DMS53 (cell line): ENCODE measurements around the gene BOC.

Experiments used
- DNase-seq: peaks from one replicate; lab custom pipeline; 2025; lab: John Stamatoyannopoulos, UW

BOC gene

DNA sequence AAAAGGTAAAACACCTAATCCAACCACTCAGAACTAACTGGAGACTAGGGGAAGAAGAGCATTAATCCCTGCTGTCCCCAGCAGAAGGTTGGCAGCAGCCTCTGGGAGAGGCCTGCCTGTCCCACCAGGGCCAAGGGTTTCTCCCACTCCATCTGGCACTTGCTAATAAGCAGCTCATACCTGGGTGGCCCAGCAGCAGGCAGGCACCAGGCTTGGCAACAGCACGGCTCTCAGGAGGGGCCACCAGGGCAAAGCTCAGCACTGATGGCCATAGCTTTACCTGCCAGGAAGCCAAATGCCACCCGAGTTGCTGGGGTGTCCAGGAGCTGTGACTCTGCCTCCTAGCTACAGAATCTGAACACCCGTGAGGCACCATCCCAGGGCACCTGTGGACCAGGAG lies 58.3 kb downstream of the BOC start:
- no peak for DNase-seq

DNA sequence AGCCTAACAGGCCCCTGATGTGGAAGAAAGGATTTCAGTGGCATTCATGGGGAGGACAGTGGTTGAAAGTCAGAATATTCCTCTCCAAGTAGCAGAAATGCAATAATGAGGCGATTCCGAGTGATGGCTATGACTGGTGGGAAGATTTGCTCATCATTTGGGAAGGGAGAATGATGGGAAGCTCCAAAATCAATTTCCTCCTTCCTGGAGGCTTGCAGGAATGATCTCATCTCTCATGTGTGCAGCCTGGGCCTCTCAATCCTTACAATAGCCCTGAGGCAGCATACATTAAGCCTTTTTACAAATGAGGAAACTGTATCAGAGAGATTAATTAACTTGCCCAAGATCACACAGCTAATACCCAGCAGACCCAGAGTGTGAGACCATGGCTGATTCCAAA lies 58.7 kb downstream of the BOC start:
- DNase-seq, result peak; percentile 6

DNA sequence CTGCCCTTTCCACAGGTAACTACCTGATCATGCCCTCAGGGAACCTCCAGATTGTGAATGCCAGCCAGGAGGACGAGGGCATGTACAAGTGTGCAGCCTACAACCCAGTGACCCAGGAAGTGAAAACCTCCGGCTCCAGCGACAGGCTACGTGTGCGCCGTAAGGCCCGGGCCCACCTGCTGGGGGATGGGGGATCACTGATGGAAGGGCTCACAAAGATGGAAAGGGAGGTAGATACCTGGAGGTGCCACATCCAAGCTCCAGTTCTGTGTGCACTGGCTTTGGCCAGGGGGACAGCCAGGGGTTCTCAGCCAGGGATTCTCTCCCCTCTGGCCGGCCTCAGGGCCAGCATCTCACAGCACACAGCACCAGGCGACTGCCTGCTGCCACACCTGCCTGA lies 59.4 kb downstream of the BOC start:
- no peak for DNase-seq

DNA sequence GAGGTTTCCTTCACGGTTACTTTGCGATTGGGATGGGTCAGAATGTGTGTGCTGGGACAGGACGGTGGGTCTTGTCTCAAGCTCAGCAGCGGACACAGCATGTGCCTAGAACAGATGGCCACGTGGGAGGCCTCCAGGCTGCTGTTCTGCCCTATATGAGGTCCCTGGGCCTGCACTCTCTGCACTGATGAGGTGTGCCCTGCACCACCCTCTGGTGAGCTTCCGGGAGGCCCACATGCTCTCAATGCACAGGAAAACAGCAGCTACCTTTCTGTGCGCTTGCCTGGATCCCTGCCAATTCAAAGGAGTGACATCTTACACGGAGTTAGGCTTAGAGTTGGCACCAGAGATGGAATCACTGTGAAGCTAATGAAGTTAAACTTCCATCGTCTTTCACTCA lies 59.8 kb downstream of the BOC start:
- peak; percentile 26 for DNase-seq

DNA sequence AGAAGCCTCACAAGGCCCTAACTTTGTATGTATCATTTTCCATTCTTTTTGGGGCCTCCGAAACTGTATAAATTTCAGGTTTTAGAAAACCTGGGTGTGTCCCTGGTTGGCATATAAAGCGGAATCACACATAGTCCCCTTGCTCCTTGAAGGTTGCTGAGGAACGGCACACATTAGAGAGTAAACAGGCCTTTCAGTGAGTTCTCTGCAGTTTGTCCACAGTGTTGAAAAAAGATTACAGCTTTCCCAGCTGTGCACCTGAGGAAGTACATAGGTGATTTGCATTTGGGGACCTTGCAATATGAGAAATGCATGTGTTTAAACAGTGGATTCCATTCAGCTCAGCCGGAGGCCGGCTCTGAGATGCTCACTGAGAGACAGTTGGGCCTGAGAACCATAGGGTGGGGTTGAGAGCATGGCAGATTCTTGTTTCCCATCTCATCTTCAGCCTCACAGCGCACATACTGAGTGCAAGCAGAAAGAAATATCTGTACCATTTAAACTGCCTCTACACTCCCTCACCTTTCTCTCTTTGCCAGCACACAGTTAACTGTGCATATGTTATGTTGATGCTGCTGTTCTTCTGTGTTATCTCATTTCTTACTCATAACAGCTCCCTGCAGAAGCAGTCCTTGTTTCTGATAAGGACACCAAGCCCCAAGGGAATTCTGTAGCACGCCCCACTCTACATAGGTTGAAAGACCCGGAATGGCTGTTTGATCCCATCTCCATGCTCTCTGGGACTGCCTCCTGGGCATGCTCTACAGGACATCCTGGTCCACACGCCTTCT lies 60.4 kb downstream of the BOC start:
- no peak for DNase-seq

DNA sequence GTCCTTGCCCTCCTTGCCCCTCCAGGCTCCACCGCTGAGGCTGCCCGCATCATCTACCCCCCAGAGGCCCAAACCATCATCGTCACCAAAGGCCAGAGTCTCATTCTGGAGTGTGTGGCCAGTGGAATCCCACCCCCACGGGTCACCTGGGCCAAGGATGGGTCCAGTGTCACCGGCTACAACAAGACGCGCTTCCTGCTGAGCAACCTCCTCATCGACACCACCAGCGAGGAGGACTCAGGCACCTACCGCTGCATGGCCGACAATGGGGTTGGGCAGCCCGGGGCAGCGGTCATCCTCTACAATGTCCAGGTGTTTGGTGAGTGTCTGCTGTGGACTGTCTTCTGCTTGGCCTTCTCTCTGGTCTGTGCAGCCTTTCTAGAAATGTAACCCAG lies 61.0 kb downstream of the BOC start:
- DNase-seq, result no peak

DNA sequence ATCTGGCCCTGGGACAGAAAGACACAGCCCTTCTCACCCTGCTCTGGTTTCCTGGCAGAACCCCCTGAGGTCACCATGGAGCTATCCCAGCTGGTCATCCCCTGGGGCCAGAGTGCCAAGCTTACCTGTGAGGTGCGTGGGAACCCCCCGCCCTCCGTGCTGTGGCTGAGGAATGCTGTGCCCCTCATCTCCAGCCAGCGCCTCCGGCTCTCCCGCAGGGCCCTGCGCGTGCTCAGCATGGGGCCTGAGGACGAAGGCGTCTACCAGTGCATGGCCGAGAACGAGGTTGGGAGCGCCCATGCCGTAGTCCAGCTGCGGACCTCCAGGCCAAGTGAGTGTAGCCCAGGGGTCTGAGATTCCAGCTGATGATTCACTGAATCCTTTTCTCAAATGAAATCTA lies 61.7 kb downstream of the BOC start:
- DNase-seq, result no peak

DNA sequence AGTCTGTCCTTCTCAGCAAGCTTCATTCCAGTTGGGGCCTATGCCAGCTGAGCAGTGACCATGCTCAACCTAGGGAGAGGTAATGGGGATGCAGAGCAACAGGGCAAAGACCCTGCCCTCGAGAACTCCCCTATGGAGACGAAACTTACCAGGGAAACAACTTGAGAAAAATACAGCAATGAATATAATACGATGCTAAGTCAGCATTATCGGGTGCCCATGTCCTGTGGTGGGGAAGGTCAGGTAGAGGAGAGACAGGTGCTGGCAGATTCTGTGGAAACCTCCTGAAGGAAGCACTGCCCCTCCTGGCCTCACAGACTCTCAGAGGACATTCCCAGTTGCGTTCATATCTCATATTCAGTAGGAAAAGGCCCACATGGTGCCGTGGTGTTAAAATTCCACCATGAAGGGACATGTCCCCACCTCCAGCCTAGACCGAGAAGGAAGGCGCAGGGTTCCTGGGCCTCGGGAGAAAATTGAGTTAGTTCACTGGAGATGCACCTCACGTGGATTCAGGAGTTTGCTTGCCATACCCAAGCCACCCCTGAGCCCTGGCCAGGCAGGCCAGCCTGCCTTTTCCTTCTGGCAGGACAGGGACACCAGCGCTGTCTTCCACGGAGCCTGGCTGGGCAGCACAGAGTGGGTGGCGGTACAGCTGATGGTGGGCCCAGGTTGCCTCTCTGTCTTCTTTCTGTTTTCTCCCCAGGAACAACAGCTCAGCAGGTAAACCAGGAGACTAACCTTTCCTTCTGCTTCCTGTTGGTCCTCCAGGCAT lies 62.4 kb downstream of the BOC start:
- DNase-seq, result no peak

DNA sequence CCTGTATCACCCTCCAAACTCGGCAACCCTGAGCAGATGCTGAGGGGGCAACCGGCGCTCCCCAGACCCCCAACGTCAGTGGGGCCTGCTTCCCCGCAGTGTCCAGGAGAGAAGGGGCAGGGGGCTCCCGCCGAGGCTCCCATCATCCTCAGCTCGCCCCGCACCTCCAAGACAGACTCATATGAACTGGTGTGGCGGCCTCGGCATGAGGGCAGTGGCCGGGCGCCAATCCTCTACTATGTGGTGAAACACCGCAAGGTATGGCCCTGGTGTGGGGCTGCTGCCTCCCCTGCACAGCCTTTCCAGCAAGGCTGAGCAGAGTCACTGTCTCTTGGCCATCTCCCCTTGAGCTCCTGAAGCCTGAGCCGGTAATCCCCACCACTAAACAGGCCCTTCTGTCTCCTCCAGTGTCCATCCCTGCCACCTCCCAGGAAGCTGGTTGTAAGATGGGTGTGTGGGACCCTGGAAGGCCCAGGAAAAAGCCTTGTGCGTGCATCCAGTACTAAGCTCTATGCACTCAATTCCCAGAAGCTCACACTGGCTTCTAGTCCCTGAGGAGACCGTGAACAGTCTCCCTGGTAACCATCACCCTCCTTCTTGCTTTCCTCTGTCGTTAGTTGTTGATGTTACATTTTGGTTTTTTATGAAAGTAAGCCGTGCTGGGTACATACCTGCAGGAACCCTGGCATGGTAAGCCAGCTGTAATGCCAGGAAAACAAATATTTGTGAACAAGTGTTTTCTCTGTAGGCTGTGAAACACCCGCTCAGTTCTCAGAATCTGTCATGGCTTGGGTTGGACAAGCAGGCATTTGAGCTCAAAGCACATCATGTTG lies 63.3 kb downstream of the BOC start:
- no peak for DNase-seq

DNA sequence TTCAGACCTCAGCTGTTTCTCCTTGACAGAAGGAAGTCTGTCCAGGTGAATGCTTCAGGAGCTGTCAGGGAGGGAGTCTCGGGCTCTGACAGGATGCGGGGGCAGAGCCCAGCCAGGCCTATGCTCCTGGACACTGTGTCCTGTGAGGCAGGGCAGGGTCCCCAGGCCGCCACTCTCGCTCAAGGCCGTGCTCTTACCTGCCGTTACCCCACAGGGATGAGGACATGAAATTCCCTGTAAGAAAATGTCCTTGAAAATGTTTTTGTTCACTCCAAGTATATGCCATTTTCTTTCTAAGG lies 63.9 kb downstream of the BOC start:
- DNase-seq, result no peak

DNA sequence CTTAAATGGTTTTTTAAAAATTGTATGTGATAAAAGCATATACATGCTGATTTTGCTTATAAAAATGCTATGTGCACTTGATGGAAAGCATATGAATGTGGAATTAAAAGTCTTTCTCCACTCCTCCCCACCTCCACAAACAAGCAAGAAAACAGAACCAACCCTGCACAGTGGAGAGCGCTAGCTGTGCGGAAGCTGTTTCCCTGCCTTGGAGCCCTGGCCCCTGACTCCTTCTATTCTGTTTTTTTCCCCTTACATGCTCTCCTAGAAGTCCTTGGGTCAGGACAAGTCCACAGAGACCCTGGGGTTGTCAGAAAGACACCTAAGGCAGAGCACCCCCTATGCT lies 64.2 kb downstream of the BOC start:
- no peak for DNase-seq

DNA sequence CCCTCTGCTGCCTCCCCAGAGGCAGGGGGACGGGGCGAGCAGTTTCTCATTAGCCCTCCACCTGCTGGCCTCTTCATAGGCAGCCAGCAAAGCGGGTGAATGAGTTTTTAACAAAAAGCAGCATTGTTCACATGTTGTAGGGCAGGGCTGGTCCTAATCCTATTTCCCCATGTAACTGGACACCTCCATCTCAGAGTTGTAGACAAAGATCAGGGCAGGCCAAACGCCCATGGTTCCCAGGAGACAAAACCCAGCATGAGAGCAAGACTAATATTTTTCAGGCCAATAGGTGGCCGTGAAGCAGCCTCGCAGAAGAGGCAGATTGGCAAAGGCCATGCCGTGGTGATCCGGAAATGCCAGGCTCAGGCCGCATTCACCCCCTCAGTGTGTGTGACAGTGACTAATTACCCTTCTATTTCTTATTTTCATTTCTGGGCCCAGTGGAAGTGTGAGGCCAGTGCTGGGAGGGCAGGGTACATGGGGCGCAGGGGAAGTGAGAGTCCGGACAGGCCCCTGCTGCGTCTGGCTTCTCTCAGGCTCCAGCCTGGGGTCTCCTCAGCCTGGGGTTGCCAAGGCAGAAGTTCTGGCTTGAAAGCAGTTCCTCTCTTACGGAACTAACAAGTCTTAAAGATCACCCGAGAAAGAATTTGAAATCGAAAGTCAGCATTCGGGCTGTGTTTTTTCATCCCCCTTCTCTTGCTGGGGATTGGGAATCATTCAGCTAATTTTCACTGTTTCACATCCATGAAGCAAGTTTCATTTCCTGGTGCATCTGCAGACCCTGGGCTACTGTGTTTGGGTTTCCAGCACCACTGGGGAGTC lies 64.8 kb downstream of the BOC start:
- DNase-seq, result no peak

DNA sequence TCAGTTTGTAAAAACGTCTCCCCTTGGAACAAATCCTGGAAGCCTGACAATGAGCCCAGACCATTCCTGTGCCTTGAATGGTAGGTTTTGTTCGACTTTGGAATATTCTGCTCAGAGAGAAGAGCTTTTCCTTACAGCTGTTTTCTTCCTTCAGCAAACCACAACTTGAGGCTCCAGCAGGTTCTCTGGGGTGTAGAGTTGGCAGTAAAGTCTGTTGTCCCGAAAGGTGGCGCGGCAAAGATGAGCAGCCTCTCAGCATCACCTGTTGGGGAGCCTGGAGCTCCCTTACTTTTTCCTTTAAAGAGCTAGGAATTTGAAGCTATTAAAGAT lies 65.4 kb downstream of the BOC start:
- no peak for DNase-seq

DNA sequence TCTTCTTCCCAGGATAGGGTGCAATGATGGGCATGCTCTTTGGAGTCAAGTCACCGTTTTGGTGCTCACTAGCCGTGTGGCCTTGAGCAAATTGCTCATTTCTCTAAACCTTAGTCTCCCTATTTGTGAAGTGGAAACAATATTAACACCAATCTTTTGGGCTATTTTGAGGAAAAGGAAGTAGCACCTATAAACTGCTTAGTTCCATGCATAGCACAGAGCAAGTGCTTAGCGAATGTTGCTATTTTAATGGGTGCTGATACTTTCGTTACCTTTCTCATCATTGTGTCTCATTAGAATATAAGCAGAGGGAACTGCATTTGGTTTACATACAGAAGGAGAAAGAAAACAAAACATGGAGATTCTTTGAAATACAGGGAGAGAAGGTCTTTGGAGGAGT lies 66.1 kb downstream of the BOC start:
- no peak for DNase-seq

DNA sequence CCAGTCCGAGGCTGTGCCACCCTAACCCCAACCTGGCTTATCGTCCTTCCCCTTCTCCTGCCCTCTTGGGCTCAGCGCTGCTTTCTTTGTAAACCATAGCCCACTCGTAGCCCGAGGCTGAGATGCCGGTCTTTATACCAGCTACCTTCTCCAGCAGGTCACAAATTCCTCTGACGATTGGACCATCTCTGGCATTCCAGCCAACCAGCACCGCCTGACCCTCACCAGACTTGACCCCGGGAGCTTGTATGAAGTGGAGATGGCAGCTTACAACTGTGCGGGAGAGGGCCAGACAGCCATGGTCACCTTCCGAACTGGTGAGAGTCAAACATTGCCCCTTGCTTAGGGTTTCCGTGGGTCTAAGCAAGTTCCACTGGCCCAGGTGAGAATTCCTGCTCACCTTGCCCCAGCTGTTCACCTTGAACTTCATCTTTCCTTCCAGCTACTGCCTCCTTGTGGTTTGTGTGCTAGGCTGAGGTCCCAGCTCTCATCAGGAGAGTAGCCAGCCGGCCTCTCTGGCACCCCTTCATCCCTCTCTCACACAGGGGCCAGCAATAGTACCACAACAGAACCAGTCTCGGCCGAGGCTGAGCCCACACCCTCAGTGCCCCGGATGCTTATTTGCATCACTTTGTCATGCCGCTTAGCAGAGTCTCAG lies 66.7 kb downstream of the BOC start:
- DNase-seq, result peak; percentile 15

DNA sequence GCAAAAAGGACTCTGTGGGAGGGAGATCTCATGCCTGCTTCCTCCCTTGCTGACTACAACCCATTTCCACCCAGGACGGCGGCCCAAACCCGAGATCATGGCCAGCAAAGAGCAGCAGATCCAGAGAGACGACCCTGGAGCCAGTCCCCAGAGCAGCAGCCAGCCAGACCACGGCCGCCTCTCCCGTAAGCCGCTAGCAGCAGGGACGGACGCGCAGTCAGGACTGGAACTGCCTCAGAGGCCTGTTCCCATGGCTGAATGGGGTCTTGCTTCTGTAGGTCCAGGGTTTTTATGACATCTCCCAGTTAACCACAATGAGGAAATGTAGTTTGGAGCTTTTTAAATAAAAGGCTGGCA lies 67.2 kb downstream of the BOC start:
- DNase-seq, result no peak

DNA sequence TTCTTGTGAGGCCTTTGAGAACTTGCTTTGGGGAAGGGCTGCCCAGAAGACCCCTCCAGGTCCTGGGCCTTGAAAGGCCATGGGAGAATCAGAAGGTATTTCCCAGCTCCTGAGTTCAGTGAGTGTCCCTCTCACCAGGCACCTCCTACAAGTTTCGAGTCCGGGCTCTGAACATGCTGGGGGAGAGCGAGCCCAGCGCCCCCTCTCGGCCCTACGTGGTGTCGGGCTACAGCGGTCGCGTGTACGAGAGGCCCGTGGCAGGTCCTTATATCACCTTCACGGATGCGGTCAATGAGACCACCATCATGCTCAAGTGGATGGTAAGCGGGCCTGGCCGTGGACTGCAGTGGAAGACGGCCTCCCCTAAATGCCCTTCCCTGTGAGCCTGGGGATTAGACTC lies 68.3 kb downstream of the BOC start:
- no peak for DNase-seq

DNA sequence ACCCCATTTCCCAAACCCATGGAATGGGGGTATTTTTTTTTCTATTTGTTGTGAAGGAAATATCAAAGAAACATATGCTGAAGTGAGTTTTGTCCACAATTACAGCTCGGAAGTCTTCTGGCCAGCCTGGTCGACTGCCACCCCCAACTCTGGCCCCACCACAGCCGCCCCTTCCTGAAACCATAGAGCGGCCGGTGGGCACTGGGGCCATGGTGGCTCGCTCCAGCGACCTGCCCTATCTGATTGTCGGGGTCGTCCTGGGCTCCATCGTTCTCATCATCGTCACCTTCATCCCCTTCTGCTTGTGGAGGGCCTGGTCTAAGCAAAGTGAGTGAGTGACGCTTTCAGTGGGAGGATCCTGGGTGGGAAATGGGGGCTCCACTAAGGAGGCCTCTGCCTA lies 71.9 kb downstream of the BOC start:
- no peak for DNase-seq

DNA sequence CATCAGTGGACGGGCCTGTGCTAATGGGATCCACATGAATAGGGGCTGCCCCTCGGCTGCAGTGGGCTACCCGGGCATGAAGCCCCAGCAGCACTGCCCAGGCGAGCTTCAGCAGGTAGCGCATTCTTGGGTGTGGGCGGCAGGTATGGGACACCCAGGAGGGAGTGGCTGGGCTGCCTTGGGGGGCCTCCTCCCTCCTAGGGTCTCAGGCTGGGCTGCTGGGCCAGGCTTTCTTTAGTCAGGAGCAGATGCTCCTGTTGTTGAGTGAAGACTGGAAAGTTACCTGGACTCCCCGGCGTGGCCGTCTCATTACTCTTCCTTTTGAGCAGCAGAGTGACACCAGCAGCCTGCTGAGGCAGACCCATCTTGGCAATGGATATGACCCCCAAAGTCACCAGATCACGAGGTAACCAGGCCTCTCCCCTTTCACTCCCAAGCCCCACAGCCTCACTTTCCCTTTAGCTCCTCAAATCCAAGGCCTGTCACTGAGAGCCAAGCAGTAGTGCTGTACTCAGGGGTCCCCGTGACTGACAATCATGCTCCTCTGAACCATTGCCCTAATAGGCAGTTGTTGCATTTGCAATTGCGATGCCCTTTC lies 73.2 kb downstream of the BOC start:
- DNase-seq, result no peak

DNA sequence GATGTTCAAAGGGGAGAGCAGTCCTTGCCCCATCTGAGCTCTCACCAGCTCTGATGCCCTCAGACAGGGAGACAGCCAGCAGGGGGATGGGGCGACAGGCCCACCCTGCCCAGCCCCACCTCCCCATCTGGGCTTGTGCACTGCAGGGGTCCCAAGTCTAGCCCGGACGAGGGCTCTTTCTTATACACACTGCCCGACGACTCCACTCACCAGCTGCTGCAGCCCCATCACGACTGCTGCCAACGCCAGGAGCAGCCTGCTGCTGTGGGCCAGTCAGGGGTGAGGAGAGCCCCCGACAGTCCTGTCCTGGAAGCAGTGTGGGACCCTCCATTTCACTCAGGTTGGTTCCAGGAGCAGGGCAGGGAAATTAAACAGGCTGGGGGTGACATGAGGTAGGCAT lies 73.9 kb downstream of the BOC start:
- DNase-seq, result no peak

DNA sequence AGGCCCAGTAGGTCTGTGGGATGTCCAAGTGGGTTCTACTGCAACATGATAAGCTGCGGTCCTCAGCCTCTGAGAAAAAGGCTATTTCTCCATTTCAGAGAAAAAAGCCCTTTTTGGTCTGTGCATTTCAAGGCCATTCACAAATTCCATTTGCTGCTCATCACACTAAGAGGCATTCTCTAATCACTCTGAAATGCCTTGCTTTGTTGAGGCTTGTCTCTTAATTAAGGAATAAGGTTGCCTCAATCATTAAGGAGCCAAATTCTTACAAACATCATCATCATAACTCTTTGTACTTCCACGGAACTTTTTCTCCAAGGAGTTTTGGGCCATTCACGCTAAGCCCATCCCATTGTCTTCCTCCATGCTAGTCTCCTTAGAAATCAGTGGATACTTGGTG lies 74.4 kb downstream of the BOC start:
- DNase-seq, result no peak

DNA sequence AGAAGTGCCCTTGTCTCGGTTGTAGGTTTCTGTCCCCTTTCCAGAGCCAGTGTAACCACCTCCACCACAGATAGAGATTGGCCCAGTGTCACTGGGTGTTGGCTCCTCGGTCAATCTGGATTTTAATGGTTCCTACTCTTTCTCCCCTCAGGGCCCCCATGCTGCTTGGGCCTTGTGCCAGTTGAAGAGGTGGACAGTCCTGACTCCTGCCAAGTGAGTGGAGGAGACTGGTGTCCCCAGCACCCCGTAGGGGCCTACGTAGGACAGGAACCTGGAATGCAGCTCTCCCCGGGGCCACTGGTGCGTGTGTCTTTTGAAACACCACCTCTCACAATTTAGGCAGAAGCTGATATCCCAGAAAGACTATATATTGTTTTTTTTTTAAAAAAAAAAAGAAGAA lies 75.2 kb downstream of the BOC start:
- no peak for DNase-seq
